ENCODE measurements around the gene RNF144A. TPM values are rescaled to one million over a fixed set of nuclear protein-coding genes. Genes with fewer than 3 reads are reported as not detected.

RNF144A gene
- total RNA-seq, 2 donors from 2014 or later = 52.7 to 109 TPM

GRCh38 chr2:7029291-7030059 is 112.3 kb downstream of the RNF144A start:
- H3K9me3 ChIP-seq = no peaks in the 10 kb centered on the region
- ATAC-seq = no peak
- DNase-seq = peak in 1 of 4 donors; percentile 57
- H3K4me1 ChIP-seq = peaks cover 68% of the 10 kb centered on the region
- no peaks in the 10 kb centered on the region for H3K27me3 ChIP-seq
- H3K27ac ChIP-seq = peak overlapping the region; percentile 4 to 82 (median 47)
- WGBS, 2 donors = 78 to 93% methylated on average over 11 to 13 of the region's 13 CpGs
- no peak overlapping the region for H3K4me3 ChIP-seq
- intact Hi-C loops (cut with DNase I) = loop anchor here (10.0 kb wide), 1 partner anchor 55 kb away; no protein-coding TSS in a partner anchor
- H3K36me3 ChIP-seq (replicated peaks in 1 of 2; ENCODE audit: insufficient read depth in 1 of 2, low read depth in 2 of 2) = peaks cover 0 to 1% of the 10 kb centered on the region in 2 donors
- TF ChIP-seq POLR2A (IDR thresholded peaks at IDR 0.05) (no peak), CTCF (IDR thresholded peaks at IDR 0.05) (peak in 2 of 7 experiments; percentile 8 to 29)

- H3K27ac ChIP-seq = peak overlapping the region; percentile 66 to 82 (median 78)
- intact Hi-C loops (cut with DNase I) = no loop called here
- H3K36me3 ChIP-seq (replicated peaks in 1 of 2; ENCODE audit: insufficient read depth in 1 of 2, low read depth in 2 of 2) = no peaks in the 10 kb centered on the region
- H3K27me3 ChIP-seq = no peaks in the 10 kb centered on the region
- H3K4me3 ChIP-seq = no peak overlapping the region
- TF ChIP-seq CTCF (IDR thresholded peaks at IDR 0.05) = no peak
- no peak for TF ChIP-seq POLR2A (IDR thresholded peaks at IDR 0.05)
- H3K4me1 ChIP-seq = peaks cover 69% of the 10 kb centered on the region
- 88 to 92% methylated on average over 11 of the region's 11 CpGs for WGBS, 2 donors
- no peaks in the 10 kb centered on the region for H3K9me3 ChIP-seq
- DNase-seq (peak in 1 of 4 donors; percentile 36), ATAC-seq (no peak)
These were observed 113.6 kb downstream of the RNF144A start for GRCh38 chr2:7030810-7031209.

DNA sequence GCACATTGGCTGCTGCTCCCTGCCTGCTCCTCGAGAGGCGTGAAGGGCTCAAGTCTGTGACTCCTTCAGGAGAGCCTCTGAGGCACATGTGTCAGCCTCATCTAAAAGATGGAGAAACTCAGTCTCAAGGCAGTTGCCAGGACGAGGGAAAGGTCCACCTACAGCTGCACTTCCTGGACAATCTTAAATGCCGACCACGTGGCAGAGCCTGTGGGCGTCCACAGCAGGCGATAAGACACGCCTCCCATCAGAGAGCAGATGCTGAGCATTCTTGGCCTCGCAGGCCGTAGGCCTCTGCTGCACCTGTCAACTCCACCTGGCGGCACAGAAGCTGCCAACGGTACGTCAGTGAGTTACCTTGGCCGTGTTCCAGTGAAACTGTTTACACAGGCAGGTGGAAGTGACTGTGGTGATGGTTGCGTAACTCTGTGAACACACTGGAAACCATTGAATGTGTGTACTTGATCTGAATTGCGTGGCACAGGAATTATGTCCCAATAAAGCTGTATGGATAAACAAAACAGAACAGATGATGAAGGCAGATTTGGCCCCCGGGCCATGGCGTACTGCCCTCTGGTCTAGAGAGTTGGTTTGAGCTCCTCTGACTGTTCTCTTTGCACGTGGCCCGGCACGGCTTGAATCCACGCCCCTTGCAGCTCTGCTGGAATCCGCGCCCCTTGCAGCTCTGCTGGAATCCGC is 114.5 kb downstream of the RNF144A start:
- Histone ChIP-seq H3K4me1 (peaks cover 71% of the 10 kb centered on the region), H3K9me3 (no peaks in the 10 kb centered on the region), H3K27me3 (no peaks in the 10 kb centered on the region), H3K4me3 (no peak overlapping the region), H3K36me3 (replicated peaks in 1 of 2; ENCODE audit: insufficient read depth in 1 of 2, low read depth in 2 of 2) (no peaks in the 10 kb centered on the region), H3K27ac (peak overlapping the region; percentile 74 to 87 (median 82))
- no peak for TF ChIP-seq POLR2A (IDR thresholded peaks at IDR 0.05)
- peak in 4 of 7 experiments; percentile 23 to 50 (median 40) for TF ChIP-seq CTCF (IDR thresholded peaks at IDR 0.05)
- ATAC-seq = peak; percentile 95
- intact Hi-C loops (cut with DNase I) = no loop called here
- 18 to 22% methylated on average over 22 to 25 of the region's 25 CpGs for WGBS, 2 donors
- DNase-seq = peak; percentile 98 to 100 (median 100)

DNA sequence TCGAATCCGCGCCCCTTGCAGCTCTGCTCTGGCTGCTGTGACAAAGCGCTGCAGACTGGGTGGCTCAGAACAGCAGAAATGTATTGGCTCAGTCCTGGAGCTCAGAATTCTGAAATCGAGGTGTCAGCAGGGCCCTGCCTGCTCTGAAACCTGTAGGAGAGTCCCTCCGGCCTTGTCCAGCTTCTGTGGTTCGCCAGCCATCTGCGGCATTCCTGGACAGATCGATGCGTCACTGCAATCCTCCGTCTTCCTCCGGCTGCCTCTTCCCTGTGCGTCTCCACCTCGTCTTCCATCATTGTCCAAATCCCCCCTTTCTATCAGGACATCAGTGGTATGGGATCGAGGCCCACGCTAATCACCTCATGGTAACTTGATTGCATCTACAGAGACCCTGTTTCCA is 115.2 kb downstream of the RNF144A start:
- H3K9me3 ChIP-seq = no peaks in the 10 kb centered on the region
- H3K4me3 ChIP-seq = no peak overlapping the region
- no peak for ATAC-seq
- intact Hi-C loops (cut with DNase I) = no loop called here
- 93 to 94% methylated on average over 14 to 16 of the region's 16 CpGs for WGBS, 2 donors
- no peak for DNase-seq
- no peak for TF ChIP-seq CTCF (IDR thresholded peaks at IDR 0.05)
- no peak for TF ChIP-seq POLR2A (IDR thresholded peaks at IDR 0.05)
- H3K4me1 ChIP-seq = peaks cover 73% of the 10 kb centered on the region
- H3K27ac ChIP-seq = peak overlapping the region; percentile 74 to 87 (median 82)
- no peaks in the 10 kb centered on the region for H3K27me3 ChIP-seq
- no peaks in the 10 kb centered on the region for H3K36me3 ChIP-seq (replicated peaks in 1 of 2; ENCODE audit: insufficient read depth in 1 of 2, low read depth in 2 of 2)

Measured in body of pancreas (tissue), 4 donors.